OCI-LY7 (cell line): Measurements from ENCODE around the gene TCAP.

Source experiments
- EZH2phosphoT487 ChIP-seq: fragments of 200-600 bp; sonication (generic); IDR thresholded peaks from 2 replicates; pipeline ENCODE4 v1.6.1; 2018; ENCODE audit warnings: low read depth, borderline replicate concordance, mild to moderate bottlenecking, mixed run types, antibody characterized with exemption, low read length, moderate library complexity, mixed read lengths
- TF ChIP-seq, protein P1 (sequence below): fragments of 200-600 bp; sonication (generic); conservative IDR thresholded peaks from 2 replicates; pipeline ENCODE4 v1.5.1; 2014; ENCODE audit warnings: mild to moderate bottlenecking, antibody characterized with exemption, low read length, moderate library complexity, mixed read lengths

DNA sequence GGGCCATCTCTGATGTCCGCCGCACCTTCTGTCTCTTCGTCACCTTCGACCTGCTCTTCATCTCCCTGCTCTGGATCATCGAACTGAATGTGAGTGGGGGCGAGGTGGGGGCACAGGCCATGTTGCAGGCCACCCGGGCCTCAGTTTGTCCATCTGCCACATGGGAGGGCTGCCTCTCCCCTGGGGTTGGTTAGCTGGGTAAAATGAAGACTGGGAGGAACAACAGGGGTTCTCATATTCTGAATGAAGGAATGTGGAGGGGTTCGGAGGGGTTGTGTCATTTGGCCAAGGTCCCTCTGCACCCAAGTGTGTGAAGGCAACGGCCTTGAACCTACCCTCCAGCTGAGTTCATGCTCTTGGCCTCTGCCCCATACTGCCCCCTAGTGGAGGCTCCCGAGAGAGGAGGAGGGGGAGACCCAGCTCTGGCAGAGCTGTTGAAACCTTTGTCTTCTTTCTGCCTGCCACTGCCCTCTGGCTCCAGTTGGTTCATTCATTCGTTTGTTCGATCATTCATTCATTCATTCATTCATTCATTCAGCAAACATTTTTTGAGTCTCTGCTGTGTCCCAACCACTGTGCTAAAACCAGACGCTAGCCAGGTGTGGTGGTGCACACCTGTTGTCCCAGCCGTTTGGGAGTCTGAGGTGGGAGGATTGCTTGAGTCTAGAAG is 11.4 kb upstream of the TCAP start:
- TF ChIP-seq EZH2phosphoT487, result no peak
- TF ChIP-seq, protein P1, sequence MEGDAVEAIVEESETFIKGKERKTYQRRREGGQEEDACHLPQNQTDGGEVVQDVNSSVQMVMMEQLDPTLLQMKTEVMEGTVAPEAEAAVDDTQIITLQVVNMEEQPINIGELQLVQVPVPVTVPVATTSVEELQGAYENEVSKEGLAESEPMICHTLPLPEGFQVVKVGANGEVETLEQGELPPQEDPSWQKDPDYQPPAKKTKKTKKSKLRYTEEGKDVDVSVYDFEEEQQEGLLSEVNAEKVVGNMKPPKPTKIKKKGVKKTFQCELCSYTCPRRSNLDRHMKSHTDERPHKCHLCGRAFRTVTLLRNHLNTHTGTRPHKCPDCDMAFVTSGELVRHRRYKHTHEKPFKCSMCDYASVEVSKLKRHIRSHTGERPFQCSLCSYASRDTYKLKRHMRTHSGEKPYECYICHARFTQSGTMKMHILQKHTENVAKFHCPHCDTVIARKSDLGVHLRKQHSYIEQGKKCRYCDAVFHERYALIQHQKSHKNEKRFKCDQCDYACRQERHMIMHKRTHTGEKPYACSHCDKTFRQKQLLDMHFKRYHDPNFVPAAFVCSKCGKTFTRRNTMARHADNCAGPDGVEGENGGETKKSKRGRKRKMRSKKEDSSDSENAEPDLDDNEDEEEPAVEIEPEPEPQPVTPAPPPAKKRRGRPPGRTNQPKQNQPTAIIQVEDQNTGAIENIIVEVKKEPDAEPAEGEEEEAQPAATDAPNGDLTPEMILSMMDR, result peak; percentile 99
